HEK293 (cell line): ENCODE results near the gene SAMD4B.
A peak's percentile ranks its signal among the peaks of the same experiment; 100 is the strongest.

Experiments used
- GFI1B ChIP-seq: fragments of 450-650 bp; formaldehyde crosslinking; IDR thresholded peaks from 2 replicates; pipeline ENCODE4 v1.5.1; 2016; ENCODE audit warnings: missing biosample characterization, missing genetic modification characterization
- GLIS1 ChIP-seq: fragments of 450-650 bp; formaldehyde crosslinking; IDR thresholded peaks from 2 replicates; pipeline ENCODE4 v1.5.1; 2016; ENCODE audit warnings: missing biosample characterization, missing genetic modification characterization
- HIC1 ChIP-seq: fragments of 450-650 bp; formaldehyde crosslinking; IDR thresholded peaks from 2 replicates; pipeline ENCODE4 v1.5.1; 2016; ENCODE audit warnings: missing biosample characterization, missing genetic modification characterization
- HOXA7 ChIP-seq: sonication (generic); formaldehyde crosslinking; IDR thresholded peaks from 2 replicates; pipeline ENCODE4 v1.8.1; 2022; ENCODE audit warnings: missing genetic modification reagents, borderline replicate concordance
- HOXC10 ChIP-seq: sonication (generic); formaldehyde crosslinking; IDR thresholded peaks from 2 replicates; pipeline ENCODE4 v1.8.1; 2023; ENCODE audit warnings: mild to moderate bottlenecking, missing genetic modification reagents
- HOXD13 ChIP-seq: sonication (generic); formaldehyde crosslinking; IDR thresholded peaks from 2 replicates; pipeline ENCODE4 v1.8.0; 2022; ENCODE audit warnings: missing genetic modification reagents, borderline replicate concordance
- KLF8 ChIP-seq: fragments of 450-650 bp; formaldehyde crosslinking; IDR thresholded peaks from 2 replicates; pipeline ENCODE4 v1.5.1; 2016; ENCODE audit warnings: missing biosample characterization, missing genetic modification characterization
- OVOL3 ChIP-seq: fragments of 450-650 bp; formaldehyde crosslinking; IDR thresholded peaks from 2 replicates; pipeline ENCODE4 v1.5.1; 2016; ENCODE audit warnings: missing biosample characterization, missing genetic modification characterization
- SCRT1 ChIP-seq: fragments of 450-650 bp; formaldehyde crosslinking; IDR thresholded peaks from 2 replicates; pipeline ENCODE4 v1.5.1; 2016; ENCODE audit warnings: missing biosample characterization, missing genetic modification characterization, borderline replicate concordance
- YY2 ChIP-seq: fragments of 450-650 bp; formaldehyde crosslinking; IDR thresholded peaks from 2 replicates; pipeline ENCODE4 v1.5.1; 2016; ENCODE audit warnings: missing biosample characterization, missing genetic modification characterization
- ZBTB11 ChIP-seq: fragments of 450-650 bp; formaldehyde crosslinking; conservative IDR thresholded peaks from 2 replicates; pipeline ENCODE4 v1.5.1; 2016; ENCODE audit warnings: low read depth, missing biosample characterization, missing genetic modification characterization
- ZBTB17 ChIP-seq: fragments of 450-650 bp; formaldehyde crosslinking; IDR thresholded peaks from 2 replicates; pipeline ENCODE4 v1.5.1; 2016; ENCODE audit warnings: missing biosample characterization, missing genetic modification characterization
- ZBTB20 ChIP-seq: fragments of 450-650 bp; formaldehyde crosslinking; IDR thresholded peaks from 2 replicates; pipeline ENCODE4 v1.5.1; 2016; ENCODE audit warnings: missing biosample characterization, missing genetic modification characterization
- ZNF112 ChIP-seq: fragments of 450-650 bp; formaldehyde crosslinking; IDR thresholded peaks from 2 replicates; pipeline ENCODE4 v1.5.0; 2017; ENCODE audit warnings: missing biosample characterization, missing genetic modification characterization
- ZNF140 ChIP-seq: fragments of 450-650 bp; formaldehyde crosslinking; IDR thresholded peaks from 2 replicates; pipeline ENCODE4 v1.5.1; 2016; ENCODE audit warnings: missing biosample characterization, missing genetic modification characterization
- ZNF155 ChIP-seq: fragments of 450-650 bp; formaldehyde crosslinking; IDR thresholded peaks from 2 replicates; pipeline ENCODE4 v1.5.1; 2016; ENCODE audit warnings: missing biosample characterization, missing genetic modification characterization
- ZNF202 ChIP-seq: fragments of 450-650 bp; formaldehyde crosslinking; IDR thresholded peaks from 2 replicates; pipeline ENCODE4 v1.5.1; 2016; ENCODE audit warnings: missing biosample characterization, missing genetic modification characterization, borderline replicate concordance
- ZNF223 ChIP-seq: fragments of 450-650 bp; formaldehyde crosslinking; IDR thresholded peaks from 2 replicates; pipeline ENCODE4 v1.5.1; 2016; ENCODE audit warnings: missing biosample characterization, missing genetic modification characterization
- ZNF24 ChIP-seq: fragments of 450-650 bp; formaldehyde crosslinking; IDR thresholded peaks from 2 replicates; pipeline ENCODE4 v1.5.1; 2016; ENCODE audit warnings: missing biosample characterization, missing genetic modification characterization
- ZNF311 ChIP-seq: fragments of 450-650 bp; formaldehyde crosslinking; IDR thresholded peaks from 2 replicates; pipeline ENCODE4 v1.5.1; 2017; ENCODE audit warnings: missing biosample characterization, missing genetic modification characterization, borderline replicate concordance
- ZNF426 ChIP-seq: fragments of 450-650 bp; formaldehyde crosslinking; IDR thresholded peaks from 2 replicates; pipeline ENCODE4 v1.5.1; 2017; ENCODE audit warnings: missing biosample characterization, missing genetic modification characterization, mild to moderate bottlenecking, inconsistent platforms, moderate library complexity
- ZNF433 ChIP-seq: fragments of 450-650 bp; formaldehyde crosslinking; IDR thresholded peaks from 2 replicates; pipeline ENCODE4 v1.5.1; 2016; ENCODE audit warnings: missing biosample characterization, missing genetic modification characterization, low read depth
- ZNF488 ChIP-seq: fragments of 450-650 bp; formaldehyde crosslinking; IDR thresholded peaks from 2 replicates; pipeline ENCODE4 v1.5.1; 2016; ENCODE audit warnings: missing biosample characterization, missing genetic modification characterization
- ZNF514 ChIP-seq: fragments of 450-650 bp; formaldehyde crosslinking; IDR thresholded peaks from 2 replicates; pipeline ENCODE4 v1.5.1; 2016; ENCODE audit warnings: missing biosample characterization, missing genetic modification characterization
- ZNF560 ChIP-seq: fragments of 450-650 bp; formaldehyde crosslinking; IDR thresholded peaks from 2 replicates; pipeline ENCODE4 v1.5.1; 2017; ENCODE audit warnings: missing biosample characterization, missing genetic modification characterization, borderline replicate concordance
- ZNF600 ChIP-seq: fragments of 450-650 bp; formaldehyde crosslinking; IDR thresholded peaks from 2 replicates; pipeline ENCODE4 v1.5.1; 2016; ENCODE audit warnings: missing biosample characterization, missing genetic modification characterization
- ZNF623 ChIP-seq: fragments of 450-650 bp; formaldehyde crosslinking; IDR thresholded peaks from 2 replicates; pipeline ENCODE4 v1.5.1; 2016; ENCODE audit warnings: missing biosample characterization, missing genetic modification characterization
- ZNF629 ChIP-seq: fragments of 450-650 bp; formaldehyde crosslinking; IDR thresholded peaks from 2 replicates; pipeline ENCODE4 v1.5.1; 2017; ENCODE audit warnings: missing biosample characterization, missing genetic modification characterization
- ZNF660 ChIP-seq: fragments of 450-650 bp; IDR thresholded peaks from 2 replicates; pipeline ENCODE4 v1.5.1; 2018; ENCODE audit warnings: missing biosample characterization, mild to moderate bottlenecking, missing genetic modification characterization
- ZNF707 ChIP-seq: fragments of 450-650 bp; formaldehyde crosslinking; IDR thresholded peaks from 2 replicates; pipeline ENCODE4 v1.5.1; 2016; ENCODE audit warnings: missing biosample characterization, missing genetic modification characterization
- ZNF792 ChIP-seq: fragments of 450-650 bp; formaldehyde crosslinking; IDR thresholded peaks from 2 replicates; pipeline ENCODE4 v1.5.1; 2016; ENCODE audit warnings: missing biosample characterization, missing genetic modification characterization
- ZSCAN30 ChIP-seq: fragments of 450-650 bp; IDR thresholded peaks from 2 replicates; pipeline ENCODE4 v1.5.1; 2018; ENCODE audit warnings: missing biosample characterization, mild to moderate bottlenecking, missing genetic modification characterization, moderate library complexity
- TF ChIP-seq, protein P1 (sequence below): fragments of 450-650 bp; IDR thresholded peaks from 2 replicates; pipeline ENCODE4 v1.5.1; 2018; ENCODE audit warnings: missing biosample characterization, missing genetic modification characterization

The SAMD4B gene

GRCh38 chr19:39410017-39410830 lies 68.0 kb downstream of the SAMD4B start (continued):
- TF ChIP-seq ZNF600 (tag by site-specific recombination) = peak; percentile 79; the same call in 1 of the 2 replicates
- peak; percentile 74; the same call in 1 of the 2 replicates for TF ChIP-seq YY2 (tag by site-specific recombination)
- TF ChIP-seq ZNF560 = no peak
- no peak for TF ChIP-seq ZNF623 (tag by site-specific recombination)
- peak; percentile 71; the same call in 1 of the 2 replicates for TF ChIP-seq ZNF488 (tag by site-specific recombination)
- no peak for TF ChIP-seq ZNF514 (tag by site-specific recombination)
- TF ChIP-seq HIC1 (tag by site-specific recombination) = peak; percentile 93
- no peak; the same call in none of the 2 replicates for TF ChIP-seq ZNF660 (tag by site-specific recombination)
- TF ChIP-seq ZSCAN30 = peak; percentile 72
- 0 out of 2 replicates have a peak, but pooled peaks have one; percentile 37 for TF ChIP-seq ZNF792 (tag by site-specific recombination)
- TF ChIP-seq, protein P1, sequence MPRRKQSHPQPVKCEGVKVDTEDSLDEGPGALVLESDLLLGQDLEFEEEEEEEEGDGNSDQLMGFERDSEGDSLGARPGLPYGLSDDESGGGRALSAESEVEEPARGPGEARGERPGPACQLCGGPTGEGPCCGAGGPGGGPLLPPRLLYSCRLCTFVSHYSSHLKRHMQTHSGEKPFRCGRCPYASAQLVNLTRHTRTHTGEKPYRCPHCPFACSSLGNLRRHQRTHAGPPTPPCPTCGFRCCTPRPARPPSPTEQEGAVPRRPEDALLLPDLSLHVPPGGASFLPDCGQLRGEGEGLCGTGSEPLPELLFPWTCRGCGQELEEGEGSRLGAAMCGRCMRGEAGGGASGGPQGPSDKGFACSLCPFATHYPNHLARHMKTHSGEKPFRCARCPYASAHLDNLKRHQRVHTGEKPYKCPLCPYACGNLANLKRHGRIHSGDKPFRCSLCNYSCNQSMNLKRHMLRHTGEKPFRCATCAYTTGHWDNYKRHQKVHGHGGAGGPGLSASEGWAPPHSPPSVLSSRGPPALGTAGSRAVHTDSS (tag by site-specific recombination) = no peak
- 0 out of 2 replicates have a peak, but pooled peaks have one; percentile 78 for TF ChIP-seq ZNF223 (tag by site-specific recombination)
- TF ChIP-seq ZNF707 (tag by site-specific recombination) = peak; percentile 49; the same call in 1 of the 2 replicates
- TF ChIP-seq GFI1B (tag by site-specific recombination) = 0 out of 2 replicates have a peak, but pooled peaks have one; percentile 5
- no peak for TF ChIP-seq ZNF112
- TF ChIP-seq ZNF202 (tag by site-specific recombination) = no peak
- TF ChIP-seq ZNF24 (tag by site-specific recombination) = no peak
- TF ChIP-seq OVOL3 (tag by site-specific recombination) = no peak
- peak; percentile 68 for TF ChIP-seq ZBTB11 (tag by site-specific recombination)
- TF ChIP-seq HOXC10 (CRISPR knock-in tag) = no peak
- no peak; the same call in 1 of the 2 replicates for TF ChIP-seq ZNF311 (tag by site-specific recombination)
- peak; percentile 71 for TF ChIP-seq ZNF629 (tag by site-specific recombination)
- no peak for TF ChIP-seq ZNF140 (tag by site-specific recombination)
- TF ChIP-seq ZNF426 (tag by site-specific recombination) = no peak
- no peak for TF ChIP-seq SCRT1 (tag by site-specific recombination)
- no peak for TF ChIP-seq HOXA7 (CRISPR knock-in tag)
- TF ChIP-seq ZNF155 (tag by site-specific recombination) = no peak
- TF ChIP-seq HOXD13 (CRISPR knock-in tag) = no peak
- peak; percentile 98 for TF ChIP-seq KLF8 (tag by site-specific recombination)
- peak; percentile 87 for TF ChIP-seq ZBTB17 (tag by site-specific recombination)
- TF ChIP-seq ZNF433 (tag by site-specific recombination) = no peak
- TF ChIP-seq ZBTB20 (tag by site-specific recombination) = peak; percentile 100
- TF ChIP-seq GLIS1 = peak; percentile 44; the same call in 1 of the 2 replicates
